ENCODE results near the gene REM1. TPM values are rescaled to one million over a fixed set of nuclear protein-coding genes. Genes with fewer than 3 reads are reported as not detected.

REM1 gene
- total RNA-seq, 1 donor from 2014 or later, result not detected

DNA sequence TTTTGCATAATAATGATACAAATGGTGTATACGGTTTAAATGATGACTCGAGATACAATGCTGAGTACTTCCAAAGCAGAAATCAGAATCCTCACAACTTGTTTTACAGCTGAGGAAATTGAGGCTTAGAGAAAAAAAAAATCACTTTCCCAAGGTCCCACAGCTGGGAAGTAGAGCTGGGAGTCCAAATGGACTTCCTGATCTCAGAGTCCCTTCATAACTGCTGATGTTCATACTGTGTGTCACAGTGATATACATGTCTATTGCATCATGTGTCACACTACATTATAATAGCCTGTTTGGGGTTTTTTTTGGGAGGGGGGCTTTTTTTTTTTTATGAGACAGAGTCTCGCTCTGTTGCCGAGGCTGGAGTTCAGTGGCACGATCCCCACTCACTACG, 47.6 kb downstream of the REM1 start:
- no peaks in the 10 kb centered on the region for H3K4me1 Mint-ChIP-seq
- no peak overlapping the region for H3K4me3 Mint-ChIP-seq
- TF ChIP-seq, protein P1, sequence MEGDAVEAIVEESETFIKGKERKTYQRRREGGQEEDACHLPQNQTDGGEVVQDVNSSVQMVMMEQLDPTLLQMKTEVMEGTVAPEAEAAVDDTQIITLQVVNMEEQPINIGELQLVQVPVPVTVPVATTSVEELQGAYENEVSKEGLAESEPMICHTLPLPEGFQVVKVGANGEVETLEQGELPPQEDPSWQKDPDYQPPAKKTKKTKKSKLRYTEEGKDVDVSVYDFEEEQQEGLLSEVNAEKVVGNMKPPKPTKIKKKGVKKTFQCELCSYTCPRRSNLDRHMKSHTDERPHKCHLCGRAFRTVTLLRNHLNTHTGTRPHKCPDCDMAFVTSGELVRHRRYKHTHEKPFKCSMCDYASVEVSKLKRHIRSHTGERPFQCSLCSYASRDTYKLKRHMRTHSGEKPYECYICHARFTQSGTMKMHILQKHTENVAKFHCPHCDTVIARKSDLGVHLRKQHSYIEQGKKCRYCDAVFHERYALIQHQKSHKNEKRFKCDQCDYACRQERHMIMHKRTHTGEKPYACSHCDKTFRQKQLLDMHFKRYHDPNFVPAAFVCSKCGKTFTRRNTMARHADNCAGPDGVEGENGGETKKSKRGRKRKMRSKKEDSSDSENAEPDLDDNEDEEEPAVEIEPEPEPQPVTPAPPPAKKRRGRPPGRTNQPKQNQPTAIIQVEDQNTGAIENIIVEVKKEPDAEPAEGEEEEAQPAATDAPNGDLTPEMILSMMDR (conservative IDR thresholded peaks at IDR 0.05), result no peak
- peaks cover 9% of the 10 kb centered on the region for H3K36me3 Mint-ChIP-seq (ENCODE audit: low read depth)
- no peak for DNase-seq (ENCODE audit: low read depth, low spot score)
- H3K27ac Mint-ChIP-seq (ENCODE audit: unreplicated experiment), result no peak overlapping the region
- no peaks in the 10 kb centered on the region for H3K27me3 Mint-ChIP-seq (ENCODE audit: low read depth)
- no peaks in the 10 kb centered on the region for H3K9me3 Mint-ChIP-seq

- no peaks in the 10 kb centered on the region for H3K4me1 Mint-ChIP-seq
- no peak for DNase-seq (ENCODE audit: low read depth, low spot score)
- H3K9me3 Mint-ChIP-seq, result no peaks in the 10 kb centered on the region
- H3K4me3 Mint-ChIP-seq, result no peak overlapping the region
- TF ChIP-seq, protein P1 (conservative IDR thresholded peaks at IDR 0.05), result no peak
- H3K36me3 Mint-ChIP-seq (ENCODE audit: low read depth), result peaks cover 9% of the 10 kb centered on the region
- no peak overlapping the region for H3K27ac Mint-ChIP-seq (ENCODE audit: unreplicated experiment)
- H3K27me3 Mint-ChIP-seq (ENCODE audit: low read depth), result no peaks in the 10 kb centered on the region
Measured at GRCh38 chr20:31523361-31524283, 48.5 kb downstream of the REM1 start.

GRCh38 chr20:31527266-31527665, 52.2 kb downstream of the REM1 start:
- H3K4me3 Mint-ChIP-seq, result no peak overlapping the region
- no peaks in the 10 kb centered on the region for H3K27me3 Mint-ChIP-seq (ENCODE audit: low read depth)
- no peaks in the 10 kb centered on the region for H3K4me1 Mint-ChIP-seq
- no peaks in the 10 kb centered on the region for H3K9me3 Mint-ChIP-seq
- peaks cover 23% of the 10 kb centered on the region for H3K36me3 Mint-ChIP-seq (ENCODE audit: low read depth)
- no peak for DNase-seq (ENCODE audit: low read depth, low spot score)
- TF ChIP-seq, protein P1 (conservative IDR thresholded peaks at IDR 0.05), result no peak
- H3K27ac Mint-ChIP-seq (ENCODE audit: unreplicated experiment), result peak overlapping the region; percentile 24

Other genes with a start within 250 kb of the REM1 start
- gene DEFB115, start 217.6 kb upstream of the REM1 start, total RNA-seq, result not detected in 2 replicates
- gene DEFB116, start 166.7 kb upstream of the REM1 start, total RNA-seq, result not detected in 2 replicates
- not detected in 2 replicates for gene DEFB118, start 106.7 kb upstream of the REM1 start, total RNA-seq
- gene DEFB119, start 84.7 kb upstream of the REM1 start, total RNA-seq, result not detected in 2 replicates
- gene DEFB121, start 69.1 kb upstream of the REM1 start, total RNA-seq, result not detected in 2 replicates
- not detected in 2 replicates for gene DEFB123, start 34.7 kb upstream of the REM1 start, total RNA-seq
- not detected in 2 replicates for gene DEFB124, start 161 bp upstream of the REM1 start, total RNA-seq
- 179 and 185 TPM in 2 replicates for gene HM13, start 39.2 kb downstream of the REM1 start, total RNA-seq
- 4.3 and 5.8 TPM in 2 replicates for gene ID1, start 130.0 kb downstream of the REM1 start, total RNA-seq
- not detected in 2 replicates for gene COX4I2, start 162.6 kb downstream of the REM1 start, total RNA-seq
- 74.3 and 74.8 TPM in 2 replicates for gene BCL2L1, start 247.6 kb downstream of the REM1 start, total RNA-seq

All from neural crest cell (in vitro differentiated cells).